ENCODE results near the gene CCSER1.
"Not testable (repeated sequence)": the region's sequence is repeated elsewhere in the genome, so short reads cannot be mapped to it uniquely, and the experiment has no call there.

Gene CCSER1

DNA sequence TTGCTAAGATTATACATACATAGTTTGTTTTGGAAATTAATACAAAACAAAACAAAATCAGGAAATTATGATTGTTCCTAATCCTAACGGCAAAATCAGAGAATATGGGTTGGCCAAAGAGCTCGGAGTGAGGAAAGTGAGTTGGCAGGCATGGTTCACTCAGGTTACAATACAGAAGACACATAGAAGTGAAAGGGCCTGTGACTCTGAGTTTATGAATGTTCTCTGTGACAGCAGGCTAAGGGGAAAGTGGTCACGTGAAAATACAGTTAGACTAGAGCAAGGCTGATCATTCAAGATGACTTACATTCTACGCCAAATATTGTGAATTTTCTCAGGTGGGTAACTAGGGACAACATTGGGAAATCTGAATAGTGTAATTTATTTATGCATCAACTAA lies 1001.3 kb downstream of the CCSER1 start:
- Histone ChIP-seq H3K9me3 (ENCODE audit: low read depth, low read length) (no peaks in the 10 kb centered on the region), H3K9ac (ENCODE audit: insufficient read length) (no peak overlapping the region), H3K36me3 (ENCODE audit: insufficient read depth, low read length) (no peaks in the 10 kb centered on the region), H3K27ac (no peak overlapping the region), H3K4me3 (no peak overlapping the region)
- no peak for DNase-seq (ENCODE audit: low read depth, low spot score)
- TF ChIP-seq EZH2 (IDR thresholded peaks at IDR 0.05): no peak
- TF ChIP-seq FOXP2 (optimal IDR thresholded peaks at IDR 0.05; ENCODE audit: control extremely low read depth, extremely low read length, insufficient read depth): no peak
- TF ChIP-seq POLR2AphosphoS5 (IDR thresholded peaks at IDR 0.05; ENCODE audit: borderline replicate concordance, low read depth, low read length): no peak

DNA sequence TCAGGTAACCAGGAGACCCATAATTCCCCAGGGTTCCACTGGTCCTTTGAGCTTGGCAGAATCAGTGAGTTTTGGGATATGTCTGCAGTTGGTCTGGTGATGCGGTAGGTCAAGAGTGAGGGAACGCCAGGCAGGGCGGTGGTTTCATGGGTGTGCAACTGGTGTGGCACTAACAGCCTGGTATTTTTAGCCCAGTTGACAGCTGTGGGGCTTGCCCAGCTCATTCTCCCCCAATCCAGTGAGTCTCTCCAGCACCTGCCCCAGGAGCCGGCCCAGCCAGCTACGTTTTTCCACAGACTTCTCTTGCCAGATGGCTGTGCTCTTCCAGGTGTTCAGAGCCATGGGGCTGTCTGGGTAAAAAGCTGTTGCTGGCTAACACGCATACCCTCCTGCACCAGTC lies 1019.9 kb downstream of the CCSER1 start:
- Histone ChIP-seq H3K4me3 (no peak overlapping the region), H3K9ac (ENCODE audit: insufficient read length) (no peak overlapping the region), H3K36me3 (ENCODE audit: insufficient read depth, low read length) (no peaks in the 10 kb centered on the region), H3K27ac (no peak overlapping the region), H3K9me3 (ENCODE audit: low read depth, low read length) (no peaks in the 10 kb centered on the region)
- DNase-seq (ENCODE audit: low read depth, low spot score): no peak
- TF ChIP-seq EZH2 (IDR thresholded peaks at IDR 0.05) (no peak), POLR2AphosphoS5 (IDR thresholded peaks at IDR 0.05; ENCODE audit: borderline replicate concordance, low read depth, low read length) (no peak), FOXP2 (optimal IDR thresholded peaks at IDR 0.05; ENCODE audit: control extremely low read depth, extremely low read length, insufficient read depth) (no peak)

DNA sequence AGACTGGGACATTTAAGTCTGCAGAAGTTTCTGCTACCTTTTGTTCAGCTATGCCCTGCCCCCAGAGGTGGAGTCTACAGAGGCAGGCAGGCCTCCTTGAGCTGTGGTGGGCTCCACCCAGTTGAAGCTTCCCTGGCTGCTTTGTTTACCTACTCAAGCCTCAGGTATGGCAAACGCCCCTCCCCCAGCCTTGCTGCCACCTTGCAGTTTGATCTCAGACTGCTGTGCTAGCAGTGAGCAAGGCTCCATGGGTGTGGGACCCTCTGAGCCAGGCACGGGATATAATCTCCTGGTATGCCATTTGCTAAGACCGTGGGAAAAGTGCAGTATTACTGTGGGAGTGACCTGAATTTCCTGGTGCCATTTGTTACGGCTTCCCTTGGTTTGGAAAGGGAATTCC lies 1026.8 kb downstream of the CCSER1 start:
- not testable (repeated sequence) for H3K9me3 ChIP-seq (ENCODE audit: low read depth, low read length); H3K36me3 ChIP-seq (ENCODE audit: insufficient read depth, low read length); DNase-seq (ENCODE audit: low read depth, low spot score); H3K4me3 ChIP-seq; H3K27ac ChIP-seq; H3K9ac ChIP-seq (ENCODE audit: insufficient read length)

DNA sequence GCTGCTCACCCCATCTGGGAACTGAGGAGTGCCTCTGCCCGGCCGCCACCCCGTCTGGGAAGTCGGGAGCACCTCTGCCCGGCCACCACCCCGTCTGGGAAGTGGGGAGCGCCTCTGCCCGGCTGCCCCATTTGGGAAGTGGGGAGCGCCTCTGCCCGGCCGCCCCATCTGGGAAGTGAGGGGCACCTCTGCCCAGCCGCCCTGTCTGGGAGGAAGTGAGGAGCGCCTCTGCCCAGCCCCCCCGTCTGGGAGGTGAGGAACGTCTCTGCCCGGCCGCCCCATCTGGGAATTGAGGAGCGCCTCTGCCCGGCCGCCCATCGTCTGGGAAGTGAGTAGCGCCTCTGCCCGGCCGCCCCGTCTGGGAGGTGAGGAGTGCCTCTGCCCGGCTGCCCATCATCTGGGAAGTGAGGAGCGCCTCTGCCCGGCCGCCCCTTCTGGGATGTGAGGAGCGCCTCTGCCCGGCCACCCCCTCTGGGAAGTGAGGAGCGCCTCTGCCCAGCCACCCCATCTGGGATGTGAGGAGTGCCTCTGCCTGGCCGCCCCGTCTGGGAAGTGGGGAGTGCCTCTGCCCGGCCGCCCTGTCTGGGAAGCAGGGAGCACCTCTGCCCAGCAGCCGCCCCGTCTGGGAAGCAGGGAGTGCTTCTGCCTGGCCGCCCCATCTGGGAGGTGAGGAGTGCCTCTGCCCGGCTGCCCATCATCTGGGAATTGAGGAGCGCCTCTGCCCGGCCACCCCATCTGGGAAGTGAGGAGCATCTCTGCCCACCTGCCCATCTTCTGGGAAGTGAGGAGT lies 1040.9 kb downstream of the CCSER1 start:
- not testable (repeated sequence) for H3K4me3 ChIP-seq; DNase-seq (ENCODE audit: low read depth, low spot score); H3K36me3 ChIP-seq (ENCODE audit: insufficient read depth, low read length); H3K9ac ChIP-seq (ENCODE audit: insufficient read length); H3K27ac ChIP-seq; H3K9me3 ChIP-seq (ENCODE audit: low read depth, low read length)

DNA sequence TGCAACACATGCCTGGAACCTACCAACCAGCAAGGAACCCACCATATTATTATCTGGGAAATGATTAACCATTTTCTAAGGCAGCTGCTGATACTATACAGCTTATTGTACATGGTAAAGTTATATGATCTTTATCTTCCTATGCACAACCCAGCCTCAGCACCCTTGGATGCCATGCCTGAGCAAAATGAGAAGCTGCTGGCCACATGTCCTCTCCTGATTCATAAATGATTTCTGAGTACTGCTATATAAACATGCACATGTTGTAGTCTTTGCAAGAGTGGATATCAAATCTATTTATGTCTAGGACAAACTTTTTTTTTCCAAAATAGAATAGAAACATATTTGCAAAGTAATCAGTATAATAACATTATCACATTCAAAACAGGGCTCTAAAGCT lies 1043.6 kb downstream of the CCSER1 start:
- H3K4me3 ChIP-seq: no peak overlapping the region

DNA sequence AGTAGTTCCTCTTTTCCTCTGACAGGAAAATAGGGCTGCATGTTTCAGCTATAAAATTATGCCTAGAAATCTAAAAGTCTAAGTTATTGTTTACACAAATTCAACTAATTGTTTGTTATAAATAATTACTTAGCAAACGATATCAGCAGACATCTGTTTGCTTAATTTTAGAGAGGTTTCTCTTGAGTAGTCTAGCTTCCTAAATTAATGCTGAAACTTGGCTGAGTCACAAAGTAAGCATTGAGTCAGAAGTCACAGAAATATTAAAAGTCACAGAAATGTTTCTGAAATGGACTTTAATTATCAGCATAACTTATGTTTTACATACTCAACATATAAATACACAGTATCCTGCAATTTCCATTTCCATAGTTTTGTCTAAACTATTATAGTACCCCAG lies 1044.0 kb downstream of the CCSER1 start:
- no peak overlapping the region for H3K4me3 ChIP-seq

More for the DNA sequence above, 1043.6 kb downstream of the CCSER1 start:
- Histone ChIP-seq H3K9ac (ENCODE audit: insufficient read length) (no peak overlapping the region), H3K9me3 (ENCODE audit: low read depth, low read length) (no peaks in the 10 kb centered on the region), H3K36me3 (ENCODE audit: insufficient read depth, low read length) (no peaks in the 10 kb centered on the region), H3K27ac (no peak overlapping the region)
- TF ChIP-seq POLR2AphosphoS5 (IDR thresholded peaks at IDR 0.05; ENCODE audit: borderline replicate concordance, low read depth, low read length): no peak
- no peak for TF ChIP-seq EZH2 (IDR thresholded peaks at IDR 0.05)
- TF ChIP-seq FOXP2 (optimal IDR thresholded peaks at IDR 0.05; ENCODE audit: control extremely low read depth, extremely low read length, insufficient read depth): no peak
- DNase-seq (ENCODE audit: low read depth, low spot score): no peak

DNA sequence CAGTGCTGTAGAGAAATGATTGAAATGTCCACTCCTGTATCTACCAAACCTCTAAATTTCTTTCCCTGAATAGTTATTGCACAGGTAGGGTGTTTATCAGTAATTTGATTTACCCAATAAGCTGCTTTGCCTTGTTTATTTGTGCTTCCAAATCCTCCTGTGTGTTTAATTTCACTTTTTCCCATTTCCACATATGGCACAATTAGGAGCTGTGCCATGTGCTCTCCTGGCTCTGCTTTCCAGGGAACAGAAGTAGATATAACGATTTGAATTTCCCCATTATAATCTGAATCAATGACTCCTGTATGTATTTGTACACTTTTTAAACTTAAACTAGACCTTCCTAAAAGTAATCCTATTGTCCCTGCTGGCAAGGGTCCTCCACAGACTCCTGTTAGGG lies 1057.9 kb downstream of the CCSER1 start:
- H3K9me3 ChIP-seq (ENCODE audit: low read depth, low read length); H3K4me3 ChIP-seq; DNase-seq (ENCODE audit: low read depth, low spot score); H3K9ac ChIP-seq (ENCODE audit: insufficient read length); H3K36me3 ChIP-seq (ENCODE audit: insufficient read depth, low read length); H3K27ac ChIP-seq: not testable (repeated sequence)

More for the DNA sequence above, 1044.0 kb downstream of the CCSER1 start:
- no peaks in the 10 kb centered on the region for H3K36me3 ChIP-seq (ENCODE audit: insufficient read depth, low read length)
- H3K9ac ChIP-seq (ENCODE audit: insufficient read length): no peak overlapping the region
- no peak for DNase-seq (ENCODE audit: low read depth, low spot score)
- no peak overlapping the region for H3K27ac ChIP-seq
- H3K9me3 ChIP-seq (ENCODE audit: low read depth, low read length): no peaks in the 10 kb centered on the region
- TF ChIP-seq EZH2 (IDR thresholded peaks at IDR 0.05): no peak

DNA sequence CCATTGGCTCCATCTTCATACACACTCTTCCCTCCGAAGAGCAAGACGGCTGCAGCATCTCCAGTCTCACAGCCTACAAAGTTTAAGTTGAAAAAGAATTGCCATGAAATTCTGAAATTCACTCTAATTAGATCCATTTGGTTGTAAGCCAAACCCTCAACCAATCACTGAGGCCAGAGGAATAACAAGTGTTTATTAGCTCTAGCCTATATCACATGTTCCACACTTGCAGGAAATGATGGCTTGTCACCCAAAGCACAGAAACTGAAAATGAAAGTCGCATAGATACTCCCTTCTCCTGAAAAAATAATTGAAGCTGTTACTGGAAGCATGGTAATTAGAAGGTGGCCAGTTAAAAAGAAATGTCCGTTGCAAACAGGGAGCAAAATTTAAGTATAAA lies 1071.8 kb downstream of the CCSER1 start:
- Histone ChIP-seq H3K9ac (ENCODE audit: insufficient read length) (no peak overlapping the region), H3K9me3 (ENCODE audit: low read depth, low read length) (no peaks in the 10 kb centered on the region), H3K27ac (no peak overlapping the region), H3K4me3 (no peak overlapping the region), H3K36me3 (ENCODE audit: insufficient read depth, low read length) (no peaks in the 10 kb centered on the region)
- TF ChIP-seq FOXP2 (optimal IDR thresholded peaks at IDR 0.05; ENCODE audit: control extremely low read depth, extremely low read length, insufficient read depth): no peak
- no peak for TF ChIP-seq EZH2 (IDR thresholded peaks at IDR 0.05)
- no peak for TF ChIP-seq POLR2AphosphoS5 (IDR thresholded peaks at IDR 0.05; ENCODE audit: borderline replicate concordance, low read depth, low read length)
- DNase-seq (ENCODE audit: low read depth, low spot score): no peak

DNA sequence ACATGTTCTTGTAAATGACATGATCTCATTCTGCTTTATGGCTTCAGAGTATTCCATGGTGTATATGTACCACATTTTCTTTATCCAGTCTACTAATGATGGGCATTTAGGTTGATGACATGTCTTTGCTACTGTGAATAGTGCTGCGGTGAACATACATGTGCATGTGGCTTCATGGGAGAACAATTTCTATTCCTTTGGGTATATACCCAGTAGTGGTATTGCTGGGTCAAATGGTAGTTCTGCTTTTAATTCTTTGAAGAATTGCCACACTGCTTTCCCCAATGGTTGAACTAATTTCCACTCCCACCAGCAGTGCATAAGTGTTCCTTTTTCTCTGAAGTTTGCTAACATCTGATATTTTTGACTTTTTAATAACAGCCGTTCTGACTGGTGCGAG lies 1080.3 kb downstream of the CCSER1 start:
- TF ChIP-seq EZH2 (IDR thresholded peaks at IDR 0.05): no peak
- TF ChIP-seq FOXP2 (optimal IDR thresholded peaks at IDR 0.05; ENCODE audit: control extremely low read depth, extremely low read length, insufficient read depth): no peak
- no peak for TF ChIP-seq POLR2AphosphoS5 (IDR thresholded peaks at IDR 0.05; ENCODE audit: borderline replicate concordance, low read depth, low read length)
- Histone ChIP-seq H3K36me3 (ENCODE audit: insufficient read depth, low read length) (no peaks in the 10 kb centered on the region), H3K4me3 (no peak overlapping the region), H3K27ac (no peak overlapping the region), H3K9ac (ENCODE audit: insufficient read length) (no peak overlapping the region), H3K9me3 (ENCODE audit: low read depth, low read length) (no peaks in the 10 kb centered on the region)
- DNase-seq (ENCODE audit: low read depth, low spot score): no peak

Measured in SK-N-MC (cell line).